Measurements from ENCODE around the gene PDCD2.

DNA sequence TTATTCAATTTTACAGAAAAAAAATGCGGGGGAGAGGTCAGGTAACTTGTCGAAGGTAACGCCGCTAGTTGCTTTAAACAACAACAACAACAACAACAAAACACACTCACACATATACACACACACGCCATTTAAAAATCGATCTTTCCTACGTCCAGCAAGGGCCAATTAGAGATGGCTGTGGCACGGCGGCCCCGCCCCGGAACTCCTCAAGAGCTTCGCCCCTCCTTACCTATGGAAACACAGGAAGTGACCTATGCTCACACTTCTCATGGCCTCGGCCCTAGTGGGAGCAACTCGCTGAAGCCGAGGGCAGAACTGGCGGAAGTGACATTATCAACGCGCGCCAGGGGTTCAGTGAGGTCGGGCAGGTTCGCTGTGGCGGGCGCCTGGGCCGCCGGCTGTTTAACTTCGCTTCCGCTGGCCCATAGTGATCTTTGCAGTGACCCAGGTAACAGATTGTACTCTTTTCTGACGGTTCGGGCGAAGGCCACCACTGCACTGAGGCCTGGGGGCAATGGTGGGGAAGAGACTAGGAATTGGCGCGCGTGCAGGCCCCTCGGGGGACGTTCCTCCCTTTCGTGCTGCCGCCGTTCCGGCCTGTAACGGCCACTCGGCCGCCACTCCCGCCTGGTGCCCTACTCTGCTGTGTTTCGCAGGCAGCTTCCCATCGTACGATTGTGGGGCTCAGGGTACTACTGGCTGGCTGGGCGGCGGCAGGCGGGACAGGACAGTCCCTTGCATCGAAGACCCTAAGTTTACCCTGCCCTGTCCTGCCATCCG lies 30.2 kb downstream of the PDCD2 start, which contains the start of gene TBP:
- peak; percentile 67 for TF ChIP-seq ZNF660 (tag by site-specific recombination; IDR thresholded peaks at IDR 0.05)
- no peak for TF ChIP-seq ZNF37A (tag by site-specific recombination; IDR thresholded peaks at IDR 0.05)
